H9 (cell line): ENCODE data around the gene BRMS1. TPM values are rescaled to one million over a fixed set of nuclear protein-coding genes. Genes with fewer than 3 reads are reported as not detected.

Experiments
- DNase-seq: peaks from one replicate; pipeline ENCODE4 v3.0.0-alpha.2; 2017
- H2AFZ ChIP-seq: one replicate; pipeline ENCODE4 v1.6.1; 2013; ENCODE audit warnings: mild to moderate bottlenecking, low read length, control low read depth, moderate library complexity
- H2AK5ac ChIP-seq: 2 replicates; pipeline ENCODE4 v1.6.1; 2013; ENCODE audit warnings: low read length, control low read depth, mixed read lengths; ENCODE audit not compliant: insufficient read length
- H2BK120ac ChIP-seq: one replicate; pipeline ENCODE4 v1.6.1; 2013; ENCODE audit warnings: low read depth, mild to moderate bottlenecking, low read length, control low read depth, inconsistent platforms; ENCODE audit not compliant: poor library complexity, severe bottlenecking
- H2BK12ac ChIP-seq: 2 replicates; pipeline ENCODE4 v1.6.1; 2013; ENCODE audit warnings: low read length, control low read depth, mixed read lengths, low read depth; ENCODE audit not compliant: insufficient read length
- H2BK15ac ChIP-seq: 2 replicates; pipeline ENCODE4 v1.6.1; 2013; ENCODE audit warnings: low read depth, low read length, control low read depth
- H2BK20ac ChIP-seq: one replicate; pipeline ENCODE4 v1.6.1; 2013; ENCODE audit warnings: low read depth, mild to moderate bottlenecking, low read length, control low read depth, inconsistent platforms; ENCODE audit not compliant: poor library complexity, severe bottlenecking
- H2BK5ac ChIP-seq: 2 replicates; pipeline ENCODE4 v1.6.1; 2013; ENCODE audit warnings: low read length, control low read depth, mixed read lengths; ENCODE audit not compliant: insufficient read length
- H3K14ac ChIP-seq: 2 replicates; pipeline ENCODE4 v1.6.1; 2013; ENCODE audit warnings: low read length, control low read depth; ENCODE audit not compliant: insufficient read depth
- H3K18ac ChIP-seq: 2 replicates; pipeline ENCODE4 v1.6.1; 2013; ENCODE audit warnings: low read depth, mild to moderate bottlenecking, mixed read lengths, low read length, control low read depth; ENCODE audit not compliant: insufficient read length
- H3K23ac ChIP-seq: 2 replicates; pipeline ENCODE4 v1.6.1; 2013; ENCODE audit warnings: low read length, control low read depth, mixed read lengths, low read depth; ENCODE audit not compliant: insufficient read length
- H3K23me2 ChIP-seq: 2 replicates; pipeline ENCODE4 v1.6.1; 2013; ENCODE audit warnings: low read depth, mild to moderate bottlenecking, mixed read lengths, low read length, control low read depth; ENCODE audit not compliant: insufficient read length, poor library complexity, severe bottlenecking
- H3K27ac ChIP-seq: 2 replicates; pipeline ENCODE4 v1.5.1; 2013; ENCODE audit warnings: low read length, control low read depth, mixed read lengths, low read depth; ENCODE audit not compliant: insufficient read length
- H3K27me3 ChIP-seq: 2 replicates; pipeline ENCODE4 v1.6.1; 2013; ENCODE audit warnings: low read length, control low read depth, inconsistent platforms; ENCODE audit not compliant: insufficient read depth
- H3K4ac ChIP-seq: 2 replicates; pipeline ENCODE4 v1.6.1; 2013; ENCODE audit warnings: low read depth, mild to moderate bottlenecking, control low read depth, inconsistent platforms, low read length, moderate library complexity
- H3K4me1 ChIP-seq: 2 replicates; pipeline ENCODE4 v1.6.1; 2013; ENCODE audit warnings: low read length, control low read depth, inconsistent platforms; ENCODE audit not compliant: insufficient read depth
- H3K4me2 ChIP-seq: 2 replicates; pipeline ENCODE4 v1.6.1; 2013; ENCODE audit warnings: low read length, control low read depth, mixed read lengths; ENCODE audit not compliant: insufficient read length, insufficient read depth
- H3K56ac ChIP-seq: 2 replicates; pipeline ENCODE4 v1.6.1; 2013; ENCODE audit warnings: low read depth, mild to moderate bottlenecking, mixed read lengths, low read length, control low read depth; ENCODE audit not compliant: insufficient read length
- H3K79me1 ChIP-seq: 2 replicates; pipeline ENCODE4 v1.6.1; 2013; ENCODE audit warnings: low read depth, mild to moderate bottlenecking, moderate library complexity, low read length, control low read depth, inconsistent platforms; ENCODE audit not compliant: insufficient read depth, poor library complexity, severe bottlenecking
- H3K79me2 ChIP-seq: 2 replicates; pipeline ENCODE4 v1.6.1; 2013; ENCODE audit warnings: low read length, control low read depth, inconsistent platforms; ENCODE audit not compliant: insufficient read depth
- H3K9ac ChIP-seq: 2 replicates; pipeline ENCODE4 v1.6.1; 2013; ENCODE audit warnings: low read length, control low read depth, mixed read lengths; ENCODE audit not compliant: insufficient read length; ENCODE audit errors: extremely low read depth
- H3K9me3 ChIP-seq: one replicate; pipeline ENCODE4 v1.6.1; 2013; ENCODE audit warnings: low read depth, low read length, inconsistent platforms; ENCODE audit not compliant: control insufficient read depth
- H3T11ph ChIP-seq: one replicate; pipeline ENCODE4 v1.6.1; 2013; ENCODE audit warnings: mild to moderate bottlenecking, low read length, control low read depth, inconsistent platforms
- H4K20me1 ChIP-seq: one replicate; pipeline ENCODE4 v1.6.1; 2013; ENCODE audit not compliant: control insufficient read depth, insufficient read length, insufficient read depth
- H4K5ac ChIP-seq: 2 replicates; pipeline ENCODE4 v1.6.1; 2013; ENCODE audit warnings: low read depth, mild to moderate bottlenecking, mixed read lengths, low read length, control low read depth; ENCODE audit not compliant: insufficient read length
- H4K8ac ChIP-seq: replicated peaks from 2 replicates; pipeline ENCODE4 v1.6.1; 2013; ENCODE audit warnings: low read length, control low read depth, mixed read lengths, low read depth; ENCODE audit not compliant: insufficient read length
- H4K91ac ChIP-seq: 2 replicates; pipeline ENCODE4 v1.6.1; 2013; ENCODE audit warnings: low read depth, mild to moderate bottlenecking, moderate library complexity, mixed read lengths, low read length, control low read depth; ENCODE audit not compliant: insufficient read length
- H3K27ac Mint-ChIP-seq, 3 experiments: 2 replicates in 2 of 3; 3 replicates in 1 of 3; pipeline ENCODE4 v1.8.0; 2020 to 2021; ENCODE audit warnings: mixed read lengths in 3 of 3, mild to moderate bottlenecking in 1 of 3, moderate library complexity in 1 of 3
- H3K27me3 Mint-ChIP-seq: 2 replicates; pipeline ENCODE4 v1.8.0; 2021; ENCODE audit warnings: low read depth, mild to moderate bottlenecking, moderate library complexity, mixed read lengths
- H3K36me3 Mint-ChIP-seq, 3 experiments: 2 replicates in 2 of 3; 3 replicates in 1 of 3; pipeline ENCODE4 v1.8.0; 2020 to 2021; ENCODE audit warnings: low read depth in 3 of 3, mixed read lengths in 3 of 3; ENCODE audit not compliant: insufficient read depth in 1 of 3
- H3K4me1 Mint-ChIP-seq, 2 experiments: 2 replicates each; pipeline ENCODE4 v1.8.0; 2020; ENCODE audit warnings: mixed read lengths in 2 of 2
- H3K4me3 Mint-ChIP-seq, 2 experiments: 2 replicates in 1 of 2; 3 replicates in 1 of 2; pipeline ENCODE4 v1.8.0; 2020 to 2021; ENCODE audit warnings: mild to moderate bottlenecking in 2 of 2, mixed read lengths in 2 of 2, moderate library complexity in 1 of 2
- H3K9me3 Mint-ChIP-seq, 2 experiments: 2 replicates in 1 of 2; 3 replicates in 1 of 2; pipeline ENCODE4 v1.8.0; 2020; ENCODE audit warnings: mild to moderate bottlenecking in 2 of 2, mixed read lengths in 2 of 2, moderate library complexity in 1 of 2
- CTCF ChIP-seq: fragments of 200-600 bp; sonication (generic); conservative IDR thresholded peaks from 3 replicates; pipeline ENCODE4 v1.8.0; 2021; ENCODE audit warnings: antibody characterized with exemption, mild to moderate bottlenecking
- WGBS: extraction: QIAGEN DNeasy Blood & Tissue Kit; methylation state at CpG from one replicate; pipeline ENCODE4 v1.1.7; 2013; ENCODE audit warnings: missing lambda C conversion rate, low lambda C conversion rate, mixed read lengths; ENCODE audit not compliant: insufficient read length; ENCODE audit errors: extremely low coverage; 5-methylcytosine and 5-hydroxymethylcytosine counted together
- total RNA-seq: library from RNA; stranded (reverse); gene quantifications from 2 replicates; pipeline ENCODE4 v1.2.1, GENCODE V29; 2021

Gene BRMS1
- total RNA-seq, 1 experiment from 2014 or later = 50.1 TPM

- H3K18ac ChIP-seq = no peak overlapping the region
- H3K4ac ChIP-seq = no peak overlapping the region
- no peak overlapping the region for H3K4me2 ChIP-seq
- no peak overlapping the region for H2BK12ac ChIP-seq
- no peak overlapping the region for H2BK15ac ChIP-seq
- H3K4me3 Mint-ChIP-seq = no peak overlapping the region; a peak in 1 of 5 replicates
- H4K8ac ChIP-seq = no peak overlapping the region
- H3K23ac ChIP-seq = no peak overlapping the region
- WGBS = no CpG with 5 or more reads among the region's 1 CpG
- H2BK5ac ChIP-seq = no peak overlapping the region
- H3K27me3 Mint-ChIP-seq = peaks cover 23% of the 10 kb centered on the region
- no peak overlapping the region for H3T11ph ChIP-seq
- no peak overlapping the region for H3K27ac ChIP-seq
- TF ChIP-seq CTCF = no peak
- H4K20me1 ChIP-seq = no peaks in the 10 kb centered on the region
- no peak overlapping the region for H3K27ac Mint-ChIP-seq
- peaks cover 6 to 17% (median 14%) of the 10 kb centered on the region in 3 experiments for H3K36me3 Mint-ChIP-seq
- H3K9ac ChIP-seq = no peak overlapping the region
- H3K14ac ChIP-seq = no peak overlapping the region
- no peak overlapping the region for H2BK20ac ChIP-seq
- no peak overlapping the region for H4K5ac ChIP-seq
- no peaks in the 10 kb centered on the region for H3K23me2 ChIP-seq
- no peak overlapping the region for H3K56ac ChIP-seq
- H3K4me1 Mint-ChIP-seq = peaks cover 11 to 26% of the 10 kb centered on the region in 2 experiments
- peaks cover 14 to 16% of the 10 kb centered on the region in 2 experiments for H3K9me3 Mint-ChIP-seq
- H3K79me1 ChIP-seq = no peaks in the 10 kb centered on the region
- no peaks in the 10 kb centered on the region for H3K79me2 ChIP-seq
- no peak overlapping the region for H2BK120ac ChIP-seq
- H2AFZ ChIP-seq = no peak overlapping the region
- H3K27me3 ChIP-seq = no peaks in the 10 kb centered on the region
- DNase-seq = no peak
- 0 out of 2 replicates have a peak, but pooled peaks cover 2% of the 10 kb centered on the region for H3K4me1 ChIP-seq
- no peak overlapping the region for H2AK5ac ChIP-seq
- no peaks in the 10 kb centered on the region for H3K9me3 ChIP-seq
- H4K91ac ChIP-seq = no peak overlapping the region
Observed at GRCh38 chr11:66323684-66324083, 21.2 kb downstream of the BRMS1 start.
